GM12878 (cell line): ENCODE data around the gene SMPX. TPM values are rescaled to one million over a fixed set of nuclear protein-coding genes. Genes with fewer than 3 reads are reported as not detected.

Experiments used
- ATAC-seq: fragments of 200-7000 bp; cut with Tn5 transposase; 3 replicates; pipeline ENCODE4 v1.9.1; 2020; ENCODE audit warnings: mild to moderate bottlenecking, moderate library complexity
- BruUV-seq: library from RNA; stranded (reverse); fragments of 400-500 nt; replicated peaks from 2 replicates; lab custom pipeline; 2021; lab: Mats Ljungman, UMichigan
- CTCF ChIA-PET: fragments of 300-600 bp; sonication (Branson Sonifier 250); formaldehyde crosslinking; extraction: SDS; loops from one replicate; lab custom pipeline; 2021; ENCODE audit warnings: inconsistent platforms; lab: Yijun Ruan, JAX
- POLR2A ChIA-PET: fragments of 350-600 bp; formaldehyde crosslinking; extraction: SDS; loops from one replicate; lab custom pipeline; 2021; ENCODE audit warnings: inconsistent platforms; lab: Charles Lee
- RAD21 ChIA-PET: fragments of 300-600 bp; sonication (Branson Sonifier 250); formaldehyde crosslinking; loops from one replicate; lab custom pipeline; 2023; ENCODE audit warnings: antibody characterized with exemption; ENCODE audit not compliant: unreplicated experiment; lab: Charles Lee
- SMC1A ChIA-PET: fragments of 300-600 bp; sonication (Branson Sonifier 250); formaldehyde crosslinking; loops from one replicate; lab custom pipeline; 2023; ENCODE audit not compliant: unreplicated experiment, uncharacterized antibody; lab: Charles Lee
- DNase-seq: peaks from one replicate; pipeline ENCODE4 v3.0.0-alpha.2; 2011; ENCODE audit warnings: low read depth, low spot score
- FAIRE-seq: peaks from 3 replicates; lab custom pipeline; 2011; peaks lifted over from hg19 to GRCh38; lab: Jason Lieb, UNC
- H2AFZ ChIP-seq: 2 replicates; pipeline ENCODE4 v1.6.0; 2011; ENCODE audit warnings: low read depth, low read length, control low read depth; ENCODE audit not compliant: control insufficient read depth
- H3K27ac ChIP-seq: 2 replicates; pipeline ENCODE4 v1.5.1; 2011; ENCODE audit warnings: control low read depth; ENCODE audit not compliant: control insufficient read depth, insufficient read depth
- H3K27me3 ChIP-seq, 2 experiments: replicated peaks in 1 of 2; 2 replicates each; pipeline versions ENCODE4 v1.6.0 to v1.6.1; 2011; ENCODE audit warnings: low read length in 1 of 2; ENCODE audit not compliant: control insufficient read depth in 2 of 2, insufficient read depth in 2 of 2
- H3K36me3 ChIP-seq, 2 experiments: 2 replicates each; pipeline ENCODE4 v1.5.1; 2011; ENCODE audit warnings: low read length in 1 of 2; ENCODE audit not compliant: control insufficient read depth in 2 of 2, insufficient read depth in 2 of 2
- H3K4me1 ChIP-seq: 2 replicates; pipeline ENCODE4 v1.6.1; 2011; ENCODE audit warnings: mild to moderate bottlenecking, low read length, moderate library complexity, mixed read lengths; ENCODE audit not compliant: control insufficient read depth, insufficient read depth
- H3K4me2 ChIP-seq: 2 replicates; pipeline ENCODE4 v1.6.0; 2011; ENCODE audit warnings: control low read depth; ENCODE audit not compliant: control insufficient read depth, insufficient read depth
- H3K4me3 ChIP-seq: fragments of 200-600 bp; sonication (generic); 2 replicates; pipeline ENCODE4 v1.5.1; 2016
- H3K79me2 ChIP-seq: 2 replicates; pipeline ENCODE4 v1.6.0; 2011; ENCODE audit warnings: low read length; ENCODE audit not compliant: control insufficient read depth, insufficient read depth
- H3K9ac ChIP-seq: 2 replicates; pipeline ENCODE4 v1.8.0; 2011; ENCODE audit warnings: low read length, control low read depth, mixed read lengths; ENCODE audit not compliant: control insufficient read depth, insufficient read depth
- H3K9me3 ChIP-seq: replicated peaks from 3 replicates; pipeline ENCODE4 v1.5.1; 2011; ENCODE audit warnings: mild to moderate bottlenecking, low read length; ENCODE audit not compliant: control insufficient read depth, insufficient read depth
- H4K20me1 ChIP-seq: 2 replicates; pipeline ENCODE4 v1.6.0; 2011; ENCODE audit not compliant: control insufficient read depth, insufficient read depth
- CBX5 ChIP-seq: sonication (generic); IDR thresholded peaks from 2 replicates; pipeline ENCODE4 v1.6.1; 2016; ENCODE audit warnings: low read depth, moderate library complexity, mild to moderate bottlenecking, inconsistent platforms
- CHD2 ChIP-seq: IDR thresholded peaks from 2 replicates; pipeline ENCODE4 v1.6.1; 2011; ENCODE audit warnings: low read depth, low read length, improper control_type of control experiment, borderline replicate concordance
- NFIC ChIP-seq: IDR thresholded peaks from 2 replicates; pipeline ENCODE4 v1.6.1; 2012; ENCODE audit warnings: low read depth, mild to moderate bottlenecking, inconsistent platforms, low read length, moderate library complexity
- NR2C1 ChIP-seq: fragments of 450-650 bp; IDR thresholded peaks from 2 replicates; pipeline ENCODE4 v1.6.1; 2017; ENCODE audit warnings: antibody characterized with exemption, mild to moderate bottlenecking, moderate library complexity
- NR2F1 ChIP-seq: fragments of 450-650 bp; conservative IDR thresholded peaks from 2 replicates; pipeline ENCODE4 v1.6.1; 2017; ENCODE audit warnings: mild to moderate bottlenecking
- PML ChIP-seq: IDR thresholded peaks from 2 replicates; pipeline ENCODE4 v1.6.1; 2012; ENCODE audit warnings: low read length, inconsistent platforms
- WGBS: methylation state at CpG from one replicate; pipeline ENCODE4 v1.1.6; 2016; ENCODE audit warnings: low lambda C conversion rate; ENCODE audit not compliant: insufficient replicate concordance, insufficient coverage; ENCODE audit errors: missing lambda C conversion rate; 5-methylcytosine and 5-hydroxymethylcytosine counted together
- in situ Hi-C: fragments of 300-500 bp; cut with MboI; formaldehyde crosslinking; loops from 9 replicates; pipeline ENCODE4 v1.14.3; 2018; ENCODE audit warnings: mixed read lengths
- intact Hi-C: fragments of 100-400 bp; cut with micrococcal nuclease; formaldehyde crosslinking; loops from one replicate; pipeline ENCODE4 v1.14.2; 2022; ENCODE audit not compliant: unreplicated experiment
- polyA plus RNA-seq, 11 experiments: library from polyadenylated mRNA; depleted of rRNA in 4 of 11; unstranded in 6 of 11; stranded (reverse) in 5 of 11; fragments of >200 nt; fragmentation: Nextera tagmentation in 4 of 11; fragmentation: Illumina TruSeq in 1 of 11; extraction: Ambion mirVana in 4 of 11; extraction: Trizol in 1 of 11; gene quantifications; 1 replicate in 1 of 11; 2 replicates in 10 of 11; pipeline versions ENCODE4 v1.2.1 to v1.2.3, GENCODE V29; 2011 to 2016; ENCODE audit warnings: inconsistent platforms in 2 of 11, missing spikeins in 2 of 11, low read depth in 1 of 11
- total RNA-seq, 4 experiments: library from RNA; depleted of rRNA in 3 of 4; stranded (reverse); fragments of >200 nt in 3 of 4; fragmentation: Illumina TruSeq in 1 of 4; extraction: Trizol in 1 of 4; gene quantifications; 2 replicates each; pipeline versions ENCODE4 v1.2.1 to v1.2.3, GENCODE V29; 2013 to 2021
- TF ChIP-seq, protein P1 (sequence below): fragments of 150-350 bp; IDR thresholded peaks from 2 replicates; pipeline ENCODE4 v1.6.1; 2014; ENCODE audit warnings: mild to moderate bottlenecking, low read depth, low read length

SMPX gene
- total and polyA plus RNA-seq, 10 of the 15 experiments (the other 5 are each of a cell fraction or from before 2014, with no cell fraction given): 0.08 to 0.09 TPM; not detected in 8

DNA sequence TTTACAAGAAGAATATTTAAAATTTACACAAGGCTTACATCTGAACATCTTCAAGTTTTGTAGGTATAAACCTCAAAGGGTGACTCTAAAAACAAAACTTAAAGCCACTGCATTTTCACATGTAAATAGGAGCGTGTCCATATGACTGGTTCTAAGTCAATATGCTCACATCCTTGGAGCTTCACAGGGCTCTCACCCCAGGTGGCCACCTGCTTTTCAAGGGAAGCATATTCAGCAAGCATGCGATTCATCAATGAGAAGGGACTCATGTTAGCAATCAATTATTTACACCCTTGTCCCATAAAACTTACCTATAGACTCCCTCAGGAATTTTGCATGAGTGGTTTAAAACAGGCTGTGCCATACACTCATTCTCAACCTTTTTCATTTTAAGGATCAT, 82.0 kb downstream of the SMPX start (continued):
- TF ChIP-seq, protein P1, sequence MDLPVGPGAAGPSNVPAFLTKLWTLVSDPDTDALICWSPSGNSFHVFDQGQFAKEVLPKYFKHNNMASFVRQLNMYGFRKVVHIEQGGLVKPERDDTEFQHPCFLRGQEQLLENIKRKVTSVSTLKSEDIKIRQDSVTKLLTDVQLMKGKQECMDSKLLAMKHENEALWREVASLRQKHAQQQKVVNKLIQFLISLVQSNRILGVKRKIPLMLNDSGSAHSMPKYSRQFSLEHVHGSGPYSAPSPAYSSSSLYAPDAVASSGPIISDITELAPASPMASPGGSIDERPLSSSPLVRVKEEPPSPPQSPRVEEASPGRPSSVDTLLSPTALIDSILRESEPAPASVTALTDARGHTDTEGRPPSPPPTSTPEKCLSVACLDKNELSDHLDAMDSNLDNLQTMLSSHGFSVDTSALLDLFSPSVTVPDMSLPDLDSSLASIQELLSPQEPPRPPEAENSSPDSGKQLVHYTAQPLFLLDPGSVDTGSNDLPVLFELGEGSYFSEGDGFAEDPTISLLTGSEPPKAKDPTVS: no peak
- TF ChIP-seq NR2C1: no peak

DNA sequence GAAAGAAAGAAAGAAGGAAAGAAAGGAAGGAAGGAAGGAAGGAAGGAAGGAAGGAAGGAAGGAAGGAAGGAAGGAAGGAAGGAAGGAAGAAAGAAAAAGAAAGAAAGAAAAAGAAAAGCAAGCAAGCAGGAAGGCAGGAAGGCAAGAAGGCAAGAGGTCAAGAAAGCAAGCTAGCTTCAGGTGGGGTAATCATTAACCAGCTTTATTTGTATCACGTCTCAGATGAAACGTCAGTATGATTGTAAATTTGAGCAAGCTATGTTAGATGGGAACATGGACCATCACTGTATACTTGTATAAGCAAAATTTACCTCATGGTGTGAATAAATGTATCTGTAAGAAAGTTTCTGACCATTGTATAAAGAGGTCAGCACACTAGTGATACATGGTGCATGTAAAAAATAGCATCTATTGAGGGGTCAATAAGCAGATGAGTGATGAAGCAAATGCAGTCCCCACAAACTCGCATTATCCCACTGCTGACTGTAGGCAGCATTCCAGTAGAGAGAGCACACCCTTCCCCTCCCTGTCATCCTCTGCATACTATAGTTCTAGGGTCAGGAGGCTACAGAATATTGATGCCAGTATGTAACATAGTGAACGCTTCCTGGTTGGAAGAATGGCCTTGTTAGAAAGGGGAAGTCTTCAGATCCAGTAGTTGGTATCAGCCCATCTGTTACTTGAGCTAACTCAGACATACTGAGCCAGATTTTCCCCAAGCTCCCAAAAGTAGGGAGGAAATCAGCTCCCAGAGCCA, 83.3 kb downstream of the SMPX start:
- Histone ChIP-seq H3K27me3 (no peaks in the 10 kb centered on the region), H3K4me2 (no peak overlapping the region), H3K9ac (no peak overlapping the region), H3K36me3 (no peaks in the 10 kb centered on the region), H4K20me1 (no peaks in the 10 kb centered on the region), H3K4me1 (no peaks in the 10 kb centered on the region), H3K4me3 (no peak overlapping the region), H3K79me2 (no peaks in the 10 kb centered on the region), H3K9me3 (no peaks in the 10 kb centered on the region), H2AFZ (no peak overlapping the region), H3K27ac (no peak overlapping the region)
- no TSS peak for BruUV-seq
- ChIA-PET RAD21 (no interaction called here), SMC1A (no interaction called here), POLR2A (no interaction called here), CTCF (no interaction called here)
- ATAC-seq: no peak
- no peak for FAIRE-seq
- TF ChIP-seq CHD2 (no peak), CBX5 (no peak), NR2F1 (no peak), NFIC (no peak), PML (no peak)
- WGBS: 54% methylated on average over 4 of the region's 4 CpGs
- DNase-seq: no peak
- intact Hi-C loops: loop anchor here (10.0 kb wide), 1 partner anchor 60 kb away; no protein-coding TSS in a partner anchor
- in situ Hi-C loops: no loop called here
